A673 (cell line): Measurements from ENCODE around the gene CSTA.

ENCODE experiments used
- EZH2 ChIP-seq: fragments of 200-600 bp; sonication (generic); IDR thresholded peaks from 2 replicates; pipeline ENCODE4 v1.6.1; 2017; ENCODE audit warnings: borderline replicate concordance, low read depth, mild to moderate bottlenecking, mixed read lengths, antibody characterized with exemption, low read length; ENCODE audit not compliant: poor library complexity, severe bottlenecking
- TF ChIP-seq, protein P1 (sequence below): fragments of 300-800, 200-600 bp; sonication (generic); conservative IDR thresholded peaks from 2 replicates; pipeline ENCODE4 v1.5.1; 2017; ENCODE audit warnings: low read depth, mild to moderate bottlenecking, antibody characterized with exemption, low read length, moderate library complexity, mixed read lengths

DNA sequence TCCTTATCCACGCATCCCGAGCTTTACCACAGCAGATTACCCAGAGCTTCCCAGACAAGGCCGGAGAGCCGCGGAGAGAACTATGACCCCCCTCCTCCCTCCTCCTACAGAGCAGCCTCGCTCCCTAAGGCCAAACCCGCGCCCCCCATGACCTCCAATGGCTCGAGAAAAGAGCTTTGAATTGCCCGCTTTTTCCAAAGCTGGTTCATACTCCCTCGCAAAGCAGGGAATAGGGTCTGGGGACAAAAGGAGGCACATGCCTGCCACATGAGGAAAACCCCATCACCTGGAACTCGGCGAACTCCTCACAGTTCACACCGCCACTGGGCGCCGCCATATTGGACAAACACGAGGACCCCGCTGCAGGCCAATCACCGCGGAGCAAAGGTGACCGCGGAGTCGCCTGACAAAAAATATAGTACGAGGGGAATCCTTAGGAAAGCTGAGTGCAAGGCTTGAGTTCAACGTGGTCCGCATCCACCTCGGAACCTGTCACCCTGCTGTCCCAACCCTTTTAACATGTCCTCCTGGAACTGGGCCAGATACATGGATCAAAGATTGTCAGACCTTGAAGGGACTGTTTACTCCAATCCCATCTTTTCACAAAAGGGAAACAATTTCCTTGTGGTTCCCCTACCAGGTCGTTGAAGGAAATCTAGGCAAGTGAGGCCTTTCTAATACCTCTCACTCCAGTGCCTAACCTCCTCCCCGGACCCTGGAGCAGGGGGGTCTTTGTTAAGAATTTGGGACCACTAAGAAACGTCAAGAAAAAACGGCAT lies 58.0 kb downstream of the CSTA start, which contains the start of gene MIX23:
- TF ChIP-seq, protein P1, sequence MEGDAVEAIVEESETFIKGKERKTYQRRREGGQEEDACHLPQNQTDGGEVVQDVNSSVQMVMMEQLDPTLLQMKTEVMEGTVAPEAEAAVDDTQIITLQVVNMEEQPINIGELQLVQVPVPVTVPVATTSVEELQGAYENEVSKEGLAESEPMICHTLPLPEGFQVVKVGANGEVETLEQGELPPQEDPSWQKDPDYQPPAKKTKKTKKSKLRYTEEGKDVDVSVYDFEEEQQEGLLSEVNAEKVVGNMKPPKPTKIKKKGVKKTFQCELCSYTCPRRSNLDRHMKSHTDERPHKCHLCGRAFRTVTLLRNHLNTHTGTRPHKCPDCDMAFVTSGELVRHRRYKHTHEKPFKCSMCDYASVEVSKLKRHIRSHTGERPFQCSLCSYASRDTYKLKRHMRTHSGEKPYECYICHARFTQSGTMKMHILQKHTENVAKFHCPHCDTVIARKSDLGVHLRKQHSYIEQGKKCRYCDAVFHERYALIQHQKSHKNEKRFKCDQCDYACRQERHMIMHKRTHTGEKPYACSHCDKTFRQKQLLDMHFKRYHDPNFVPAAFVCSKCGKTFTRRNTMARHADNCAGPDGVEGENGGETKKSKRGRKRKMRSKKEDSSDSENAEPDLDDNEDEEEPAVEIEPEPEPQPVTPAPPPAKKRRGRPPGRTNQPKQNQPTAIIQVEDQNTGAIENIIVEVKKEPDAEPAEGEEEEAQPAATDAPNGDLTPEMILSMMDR, result no peak
- no peak for TF ChIP-seq EZH2
